ENCODE results near the gene SLC22A23.

- TF ChIP-seq GATA2 (IDR thresholded peaks at IDR 0.05; ENCODE audit: low read depth, low read length), result no peak
- no peak for TF ChIP-seq GATA3 (IDR thresholded peaks at IDR 0.05; ENCODE audit: low read depth, low read length)
These were observed 28.1 kb downstream of the SLC22A23 start for GRCh38 chr6:3428700-3429099.
